GM18951 (cell line): ENCODE results near the gene LRMDA.

Experiments
- POLR2A ChIP-seq: IDR thresholded peaks from 4 replicates; pipeline ENCODE4 v1.6.1; 2011; ENCODE audit warnings: mild to moderate bottlenecking; ENCODE audit not compliant: insufficient read length, insufficient read depth; ENCODE audit errors: extremely low read depth
- in situ Hi-C: fragments of 300-500 bp; cut with MboI; formaldehyde crosslinking; loops from one replicate; pipeline ENCODE4 v1.12.0; 2022; ENCODE audit warnings: low sequenced_read_pairs, mixed read lengths, inconsistent platforms; ENCODE audit not compliant: unreplicated experiment

Gene LRMDA

DNA sequence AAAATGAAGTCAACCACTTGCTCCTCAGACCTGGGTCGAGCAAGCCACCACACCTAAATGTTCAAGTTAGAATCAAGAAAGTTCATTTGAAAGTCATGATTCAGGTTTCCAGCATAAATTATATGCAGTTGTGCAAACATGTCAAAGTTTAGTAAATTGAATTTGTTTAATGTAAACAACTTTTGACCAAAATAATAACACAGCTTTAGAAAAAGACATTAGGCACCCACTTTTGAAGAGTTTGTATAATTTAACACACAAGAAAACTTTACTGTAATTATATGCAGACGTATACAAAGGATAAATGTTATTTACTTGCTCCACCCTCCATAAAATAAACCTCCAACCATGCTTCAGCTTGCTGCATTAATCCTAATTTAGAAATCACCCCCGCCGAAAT, 680.0 kb downstream of the LRMDA start:
- no peak for TF ChIP-seq POLR2A
- in situ Hi-C loops, result no loop called here

- no peak for TF ChIP-seq POLR2A
- in situ Hi-C loops, result no loop called here
Observed at GRCh38 chr10:76111986-76112825, 680.8 kb downstream of the LRMDA start.

- TF ChIP-seq POLR2A, result no peak
- in situ Hi-C loops, result no loop called here
Observed at GRCh38 chr10:76112826-76113150, 681.4 kb downstream of the LRMDA start.

DNA sequence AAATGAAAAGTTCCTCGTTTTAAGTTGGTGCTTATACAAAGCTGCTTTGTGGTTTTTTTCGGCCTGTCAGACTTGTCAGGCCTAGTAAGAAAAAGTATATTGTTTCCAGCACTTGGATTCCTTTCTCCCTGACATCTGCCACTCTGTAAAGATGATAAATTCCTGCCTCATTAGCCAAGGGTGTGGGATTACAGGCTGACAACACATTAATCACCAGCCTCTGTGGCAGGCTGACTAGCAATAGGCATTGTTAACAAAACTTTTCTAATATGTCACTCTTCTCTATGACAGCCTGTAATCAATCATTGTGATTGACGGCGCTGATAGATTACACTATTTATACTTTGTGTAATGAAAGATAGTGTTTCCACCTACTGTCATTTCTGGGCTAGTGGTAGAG, 682.5 kb downstream of the LRMDA start:
- no peak for TF ChIP-seq POLR2A
- in situ Hi-C loops, result no loop called here

GRCh38 chr10:76114581-76115001, 683.2 kb downstream of the LRMDA start:
- no peak for TF ChIP-seq POLR2A
- in situ Hi-C loops, result no loop called here

- TF ChIP-seq POLR2A, result no peak
- in situ Hi-C loops, result no loop called here
Observed at GRCh38 chr10:76115131-76115470, 683.7 kb downstream of the LRMDA start.

- TF ChIP-seq POLR2A, result no peak
- in situ Hi-C loops, result no loop called here
Observed at GRCh38 chr10:76115471-76116155, 684.2 kb downstream of the LRMDA start.

- TF ChIP-seq POLR2A, result no peak
- in situ Hi-C loops, result no loop called here
Observed at GRCh38 chr10:76116523-76116922, 685.1 kb downstream of the LRMDA start.

- in situ Hi-C loops, result no loop called here
- TF ChIP-seq POLR2A, result no peak
Observed at GRCh38 chr10:76117949-76118348, 686.5 kb downstream of the LRMDA start.

GRCh38 chr10:76119036-76119435, 687.6 kb downstream of the LRMDA start:
- in situ Hi-C loops, result no loop called here
- no peak for TF ChIP-seq POLR2A

- TF ChIP-seq POLR2A, result no peak
Observed at GRCh38 chr10:76119515-76119914, 688.1 kb downstream of the LRMDA start.

DNA sequence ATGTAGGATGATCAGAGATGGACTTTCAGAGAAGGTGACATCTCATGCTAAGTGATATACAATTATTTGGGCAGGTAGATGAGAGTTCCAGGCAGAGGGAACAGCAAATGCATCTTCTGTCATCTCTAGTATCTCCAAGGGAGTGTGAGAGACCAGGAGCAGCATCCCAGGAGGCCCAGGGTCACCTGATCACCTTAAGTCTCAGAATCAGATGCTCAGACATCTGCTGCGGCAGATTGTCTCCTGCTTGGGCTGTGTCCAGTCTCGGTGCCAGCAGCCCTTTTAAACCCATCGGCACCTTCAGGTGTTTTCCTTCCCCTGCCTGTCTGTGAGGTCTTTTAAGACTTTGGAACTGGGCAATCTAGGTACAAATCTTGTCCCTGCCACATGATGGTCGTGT, 690.6 kb downstream of the LRMDA start:
- no peak for TF ChIP-seq POLR2A
- in situ Hi-C loops, result no loop called here

More at GRCh38 chr10:76119515-76119914, 688.1 kb downstream of the LRMDA start:
- in situ Hi-C loops, result no loop called here

DNA sequence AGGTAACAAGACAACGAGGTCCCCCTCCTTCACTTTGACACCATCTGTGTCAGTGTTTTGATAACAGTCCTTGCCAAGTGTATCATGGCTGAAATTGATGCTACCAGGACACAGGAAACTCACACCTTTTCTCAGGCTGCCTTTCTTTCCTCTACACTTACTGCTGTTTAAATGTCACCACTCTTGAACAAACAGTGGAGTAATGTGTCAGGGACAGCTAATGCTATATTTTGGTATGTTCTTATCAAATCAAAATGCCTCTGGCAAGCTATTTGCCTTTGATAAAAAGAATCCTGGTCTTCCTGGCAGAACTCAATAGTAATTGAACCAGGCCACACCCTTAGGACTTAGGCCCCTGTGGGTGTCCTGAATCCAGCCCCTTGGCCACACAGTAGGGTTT, 692.9 kb downstream of the LRMDA start:
- in situ Hi-C loops, result no loop called here
- TF ChIP-seq POLR2A, result no peak

DNA sequence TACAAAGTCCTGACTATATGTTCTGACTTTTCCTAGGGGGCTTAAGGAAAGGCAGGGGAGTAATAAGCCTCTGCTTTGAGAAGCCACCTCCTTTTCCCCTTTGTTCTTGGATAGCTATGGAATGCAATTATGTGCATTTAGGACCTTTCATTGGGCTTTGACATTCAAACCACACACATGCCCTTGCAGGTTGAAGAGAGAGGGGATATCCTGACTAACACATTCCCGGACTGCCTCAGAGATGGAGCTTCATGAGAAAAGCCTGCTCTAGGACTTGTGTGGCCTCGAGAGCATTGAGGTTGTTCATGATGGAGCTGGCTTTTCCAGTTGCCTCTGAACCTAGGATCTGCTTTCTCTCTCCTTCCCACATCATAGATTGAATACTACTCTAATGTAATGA, 694.5 kb downstream of the LRMDA start:
- TF ChIP-seq POLR2A, result no peak
- in situ Hi-C loops, result no loop called here

DNA sequence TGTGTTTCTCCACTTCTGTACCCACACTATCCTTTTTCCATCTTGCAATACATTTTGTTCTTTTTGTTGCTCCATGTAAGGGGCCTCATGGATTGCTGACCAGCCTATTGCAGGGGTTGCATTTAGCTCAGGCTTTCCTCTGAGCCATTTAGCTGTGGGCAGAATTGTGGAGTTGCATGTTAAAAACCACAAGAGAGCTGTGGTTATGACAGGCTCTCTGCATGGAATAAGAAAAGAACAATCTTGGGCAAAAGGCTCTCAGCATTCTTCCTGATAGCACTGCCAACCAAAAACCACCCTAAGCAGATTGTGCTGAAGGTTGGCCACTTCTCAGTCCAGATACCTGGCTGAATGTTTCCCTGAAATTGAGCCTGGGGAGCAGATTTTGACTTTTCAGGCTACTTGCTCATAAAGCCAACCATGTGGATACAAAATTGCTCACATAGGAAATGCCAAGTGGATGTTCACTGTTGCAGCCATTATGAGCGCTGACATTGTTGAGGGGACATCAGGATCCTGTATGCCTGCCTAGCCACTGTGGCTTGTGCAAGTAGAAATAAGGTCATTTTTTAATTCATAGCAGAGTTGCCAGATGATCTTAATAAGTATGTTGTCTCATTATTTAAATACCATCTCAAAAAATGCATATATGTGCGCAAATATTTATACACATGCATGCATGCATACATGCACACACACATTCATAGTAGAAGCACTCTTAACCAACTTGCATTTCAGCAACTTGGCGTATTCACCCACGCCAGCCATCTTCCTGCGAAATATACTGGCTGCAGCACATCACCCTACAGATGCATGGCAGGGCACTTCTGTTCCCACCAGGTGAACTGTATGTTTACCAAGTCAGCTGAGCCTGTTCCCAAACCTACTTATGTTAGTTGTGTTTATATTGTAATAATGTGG, 695.4 kb downstream of the LRMDA start:
- no peak for TF ChIP-seq POLR2A
- in situ Hi-C loops, result no loop called here
